H9 (cell line): ENCODE data around the gene GYG1. TPM values are rescaled to one million over a fixed set of nuclear protein-coding genes. Genes with fewer than 3 reads are reported as not detected.

Experiments used
- DNase-seq: peaks from one replicate; pipeline ENCODE4 v3.0.0-alpha.2; 2017
- H2AFZ ChIP-seq: one replicate; pipeline ENCODE4 v1.6.1; 2013; ENCODE audit warnings: mild to moderate bottlenecking, low read length, control low read depth, moderate library complexity
- H2AK5ac ChIP-seq: 2 replicates; pipeline ENCODE4 v1.6.1; 2013; ENCODE audit warnings: low read length, control low read depth, mixed read lengths; ENCODE audit not compliant: insufficient read length
- H2BK120ac ChIP-seq: one replicate; pipeline ENCODE4 v1.6.1; 2013; ENCODE audit warnings: low read depth, mild to moderate bottlenecking, low read length, control low read depth, inconsistent platforms; ENCODE audit not compliant: poor library complexity, severe bottlenecking
- H2BK12ac ChIP-seq: 2 replicates; pipeline ENCODE4 v1.6.1; 2013; ENCODE audit warnings: low read length, control low read depth, mixed read lengths, low read depth; ENCODE audit not compliant: insufficient read length
- H2BK15ac ChIP-seq: 2 replicates; pipeline ENCODE4 v1.6.1; 2013; ENCODE audit warnings: low read depth, low read length, control low read depth
- H2BK20ac ChIP-seq: one replicate; pipeline ENCODE4 v1.6.1; 2013; ENCODE audit warnings: low read depth, mild to moderate bottlenecking, low read length, control low read depth, inconsistent platforms; ENCODE audit not compliant: poor library complexity, severe bottlenecking
- H2BK5ac ChIP-seq: 2 replicates; pipeline ENCODE4 v1.6.1; 2013; ENCODE audit warnings: low read length, control low read depth, mixed read lengths; ENCODE audit not compliant: insufficient read length
- H3K14ac ChIP-seq: 2 replicates; pipeline ENCODE4 v1.6.1; 2013; ENCODE audit warnings: low read length, control low read depth; ENCODE audit not compliant: insufficient read depth
- H3K18ac ChIP-seq: 2 replicates; pipeline ENCODE4 v1.6.1; 2013; ENCODE audit warnings: low read depth, mild to moderate bottlenecking, mixed read lengths, low read length, control low read depth; ENCODE audit not compliant: insufficient read length
- H3K23ac ChIP-seq: 2 replicates; pipeline ENCODE4 v1.6.1; 2013; ENCODE audit warnings: low read length, control low read depth, mixed read lengths, low read depth; ENCODE audit not compliant: insufficient read length
- H3K23me2 ChIP-seq: 2 replicates; pipeline ENCODE4 v1.6.1; 2013; ENCODE audit warnings: low read depth, mild to moderate bottlenecking, mixed read lengths, low read length, control low read depth; ENCODE audit not compliant: insufficient read length, poor library complexity, severe bottlenecking
- H3K27ac ChIP-seq: 2 replicates; pipeline ENCODE4 v1.5.1; 2013; ENCODE audit warnings: low read length, control low read depth, mixed read lengths, low read depth; ENCODE audit not compliant: insufficient read length
- H3K27me3 ChIP-seq: 2 replicates; pipeline ENCODE4 v1.6.1; 2013; ENCODE audit warnings: low read length, control low read depth, inconsistent platforms; ENCODE audit not compliant: insufficient read depth
- H3K4ac ChIP-seq: 2 replicates; pipeline ENCODE4 v1.6.1; 2013; ENCODE audit warnings: low read depth, mild to moderate bottlenecking, control low read depth, inconsistent platforms, low read length, moderate library complexity
- H3K4me1 ChIP-seq: 2 replicates; pipeline ENCODE4 v1.6.1; 2013; ENCODE audit warnings: low read length, control low read depth, inconsistent platforms; ENCODE audit not compliant: insufficient read depth
- H3K4me2 ChIP-seq: 2 replicates; pipeline ENCODE4 v1.6.1; 2013; ENCODE audit warnings: low read length, control low read depth, mixed read lengths; ENCODE audit not compliant: insufficient read length, insufficient read depth
- H3K56ac ChIP-seq: 2 replicates; pipeline ENCODE4 v1.6.1; 2013; ENCODE audit warnings: low read depth, mild to moderate bottlenecking, mixed read lengths, low read length, control low read depth; ENCODE audit not compliant: insufficient read length
- H3K79me1 ChIP-seq: 2 replicates; pipeline ENCODE4 v1.6.1; 2013; ENCODE audit warnings: low read depth, mild to moderate bottlenecking, moderate library complexity, low read length, control low read depth, inconsistent platforms; ENCODE audit not compliant: insufficient read depth, poor library complexity, severe bottlenecking
- H3K79me2 ChIP-seq: 2 replicates; pipeline ENCODE4 v1.6.1; 2013; ENCODE audit warnings: low read length, control low read depth, inconsistent platforms; ENCODE audit not compliant: insufficient read depth
- H3K9ac ChIP-seq: 2 replicates; pipeline ENCODE4 v1.6.1; 2013; ENCODE audit warnings: low read length, control low read depth, mixed read lengths; ENCODE audit not compliant: insufficient read length; ENCODE audit errors: extremely low read depth
- H3K9me3 ChIP-seq: one replicate; pipeline ENCODE4 v1.6.1; 2013; ENCODE audit warnings: low read depth, low read length, inconsistent platforms; ENCODE audit not compliant: control insufficient read depth
- H3T11ph ChIP-seq: one replicate; pipeline ENCODE4 v1.6.1; 2013; ENCODE audit warnings: mild to moderate bottlenecking, low read length, control low read depth, inconsistent platforms
- H4K20me1 ChIP-seq: one replicate; pipeline ENCODE4 v1.6.1; 2013; ENCODE audit not compliant: control insufficient read depth, insufficient read length, insufficient read depth
- H4K5ac ChIP-seq: 2 replicates; pipeline ENCODE4 v1.6.1; 2013; ENCODE audit warnings: low read depth, mild to moderate bottlenecking, mixed read lengths, low read length, control low read depth; ENCODE audit not compliant: insufficient read length
- H4K8ac ChIP-seq: replicated peaks from 2 replicates; pipeline ENCODE4 v1.6.1; 2013; ENCODE audit warnings: low read length, control low read depth, mixed read lengths, low read depth; ENCODE audit not compliant: insufficient read length
- H4K91ac ChIP-seq: 2 replicates; pipeline ENCODE4 v1.6.1; 2013; ENCODE audit warnings: low read depth, mild to moderate bottlenecking, moderate library complexity, mixed read lengths, low read length, control low read depth; ENCODE audit not compliant: insufficient read length
- H3K27ac Mint-ChIP-seq, 3 experiments: 2 replicates in 2 of 3; 3 replicates in 1 of 3; pipeline ENCODE4 v1.8.0; 2020 to 2021; ENCODE audit warnings: mixed read lengths in 3 of 3, mild to moderate bottlenecking in 1 of 3, moderate library complexity in 1 of 3
- H3K27me3 Mint-ChIP-seq: 2 replicates; pipeline ENCODE4 v1.8.0; 2021; ENCODE audit warnings: low read depth, mild to moderate bottlenecking, moderate library complexity, mixed read lengths
- H3K36me3 Mint-ChIP-seq, 3 experiments: 2 replicates in 2 of 3; 3 replicates in 1 of 3; pipeline ENCODE4 v1.8.0; 2020 to 2021; ENCODE audit warnings: low read depth in 3 of 3, mixed read lengths in 3 of 3; ENCODE audit not compliant: insufficient read depth in 1 of 3
- H3K4me1 Mint-ChIP-seq, 2 experiments: 2 replicates each; pipeline ENCODE4 v1.8.0; 2020; ENCODE audit warnings: mixed read lengths in 2 of 2
- H3K4me3 Mint-ChIP-seq, 2 experiments: 2 replicates in 1 of 2; 3 replicates in 1 of 2; pipeline ENCODE4 v1.8.0; 2020 to 2021; ENCODE audit warnings: mild to moderate bottlenecking in 2 of 2, mixed read lengths in 2 of 2, moderate library complexity in 1 of 2
- H3K9me3 Mint-ChIP-seq, 2 experiments: 2 replicates in 1 of 2; 3 replicates in 1 of 2; pipeline ENCODE4 v1.8.0; 2020; ENCODE audit warnings: mild to moderate bottlenecking in 2 of 2, mixed read lengths in 2 of 2, moderate library complexity in 1 of 2
- CTCF ChIP-seq: fragments of 200-600 bp; sonication (generic); conservative IDR thresholded peaks from 3 replicates; pipeline ENCODE4 v1.8.0; 2021; ENCODE audit warnings: antibody characterized with exemption, mild to moderate bottlenecking
- WGBS: extraction: QIAGEN DNeasy Blood & Tissue Kit; methylation state at CpG from one replicate; pipeline ENCODE4 v1.1.7; 2013; ENCODE audit warnings: missing lambda C conversion rate, low lambda C conversion rate, mixed read lengths; ENCODE audit not compliant: insufficient read length; ENCODE audit errors: extremely low coverage; 5-methylcytosine and 5-hydroxymethylcytosine counted together
- total RNA-seq: library from RNA; stranded (reverse); gene quantifications from 2 replicates; pipeline ENCODE4 v1.2.1, GENCODE V29; 2021

The GYG1 gene
- total RNA-seq, 1 experiment from 2014 or later, result 31.5 TPM

- H3K27me3 ChIP-seq, result no peaks in the 10 kb centered on the region
- no peaks in the 10 kb centered on the region for H3K79me2 ChIP-seq
- WGBS, result no CpG with 5 or more reads among the region's 3 CpGs
- H4K8ac ChIP-seq, result no peak overlapping the region
- H2AFZ ChIP-seq, result no peak overlapping the region
- H3K23me2 ChIP-seq, result no peaks in the 10 kb centered on the region
- no peak overlapping the region for H3K27ac ChIP-seq
- no peaks in the 10 kb centered on the region for H3K9me3 Mint-ChIP-seq
- no peak for DNase-seq
- no peaks in the 10 kb centered on the region for H3K27me3 Mint-ChIP-seq
- H2BK20ac ChIP-seq, result no peak overlapping the region
- H3K56ac ChIP-seq, result no peak overlapping the region
- no peak for TF ChIP-seq CTCF
- H3K9ac ChIP-seq, result no peak overlapping the region
- peaks cover 12% of the 10 kb centered on the region in 2 experiments; a peak in 3 of 4 replicates for H3K4me1 Mint-ChIP-seq
- peaks cover 10% of the 10 kb centered on the region; the same call in 1 of the 2 replicates for H3K4me1 ChIP-seq
- H3K36me3 Mint-ChIP-seq, result no peaks in the 10 kb centered on the region
- no peak overlapping the region for H3K18ac ChIP-seq
- no peak overlapping the region for H3K4me2 ChIP-seq
- H4K20me1 ChIP-seq, result no peaks in the 10 kb centered on the region
- H3K79me1 ChIP-seq, result no peaks in the 10 kb centered on the region
- no peaks in the 10 kb centered on the region for H3K9me3 ChIP-seq
- no peak overlapping the region for H2BK15ac ChIP-seq
- H3K14ac ChIP-seq, result no peak overlapping the region
- H4K5ac ChIP-seq, result no peak overlapping the region
- H2BK120ac ChIP-seq, result no peak overlapping the region
- no peak overlapping the region for H3K23ac ChIP-seq
- no peak overlapping the region for H3K4ac ChIP-seq
- H3T11ph ChIP-seq, result no peak overlapping the region
- H2AK5ac ChIP-seq, result no peak overlapping the region
- no peak overlapping the region for H4K91ac ChIP-seq
- no peak overlapping the region for H2BK5ac ChIP-seq
- no peak overlapping the region for H2BK12ac ChIP-seq
- H3K27ac Mint-ChIP-seq, result no peak overlapping the region
- H3K4me3 Mint-ChIP-seq, result no peak overlapping the region
Measured at GRCh38 chr3:148964809-148965208, 26.5 kb upstream of the GYG1 start.
